ENCODE measurements around the gene CHRD. TPM values are rescaled to one million over a fixed set of nuclear protein-coding genes. Genes with fewer than 3 reads are reported as not detected.

The CHRD gene
- polyA plus RNA-seq, 1 of the 3 experiments (the other 2 are of a cell fraction), result 0.95 TPM

DNA sequence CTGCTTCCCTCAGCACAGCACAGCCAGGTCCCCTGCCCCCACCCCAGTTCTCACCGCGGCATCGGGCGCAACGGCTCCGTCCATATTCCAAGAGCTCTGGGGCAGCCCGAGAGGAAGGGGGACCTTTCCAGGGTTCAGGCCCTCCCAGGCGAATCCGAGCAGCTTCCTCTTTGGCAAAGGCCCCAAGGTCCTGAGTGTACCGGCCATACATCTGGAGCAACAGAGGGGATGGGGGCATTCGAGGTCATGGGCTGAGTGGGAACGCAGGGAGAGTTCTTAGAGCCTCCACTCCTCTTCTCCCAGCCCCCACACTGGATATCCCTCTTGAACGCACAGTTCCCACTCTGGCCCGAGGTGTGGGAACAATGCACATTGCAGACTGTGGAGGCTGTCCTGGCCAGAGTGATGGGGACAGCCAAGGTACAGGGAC is 20.9 kb upstream of the CHRD start:
- DNase-seq, result no peak
- Histone ChIP-seq H3K79me2 (ENCODE audit: insufficient read depth) (peaks cover 25% of the 10 kb centered on the region), H2AFZ (ENCODE audit: low read depth) (no peak overlapping the region), H3K4me1 (ENCODE audit: control insufficient read depth in 1 of 2, insufficient read depth in 2 of 2, low read depth in 1 of 2, low read length in 1 of 2) (peaks cover 4 to 15% of the 10 kb centered on the region in 2 experiments; a peak in 2 of 4 replicates), H3K4me3 (ENCODE audit: low read depth in 2 of 2, low read length in 1 of 2) (no peak overlapping the region), H3K27ac (ENCODE audit: low read depth in 2 of 2, low read length in 1 of 2) (no peak overlapping the region), H4K20me1 (ENCODE audit: insufficient read depth) (0 out of 2 replicates have a peak, but pooled peaks cover 2% of the 10 kb centered on the region), H3K4me2 (no peak overlapping the region), H3K9ac (no peak overlapping the region), H3K27me3 (ENCODE audit: insufficient read depth) (no peaks in the 10 kb centered on the region), H3K36me3 (replicated peaks in 1 of 2; ENCODE audit: control insufficient read depth in 1 of 2, insufficient read depth in 2 of 2, low read length in 1 of 2) (peaks cover 0 to 21% of the 10 kb centered on the region in 2 experiments), H3K9me3 (no peaks in the 10 kb centered on the region), H3K9me2 (no peaks in the 10 kb centered on the region), H3F3A (replicated peaks; ENCODE audit: insufficient read depth) (peaks cover 10% of the 10 kb centered on the region)
- ChIA-PET POLR2A (no interaction called here), CTCF (interaction anchor here (0.8 to 1.4 kb wide), 3 partner anchors 8 to 109 kb away, joined by 3 to 4 read pairs (median 4); partner anchors contain the start of gene EEF1AKMT4)
- 93% methylated on average over 14 of the region's 14 CpGs for WGBS (ENCODE audit: low lambda C conversion rate)
- no peak for TF ChIP-seq FOXM1 (IDR thresholded peaks at IDR 0.05; ENCODE audit: low read depth)
- TF ChIP-seq, protein P1, sequence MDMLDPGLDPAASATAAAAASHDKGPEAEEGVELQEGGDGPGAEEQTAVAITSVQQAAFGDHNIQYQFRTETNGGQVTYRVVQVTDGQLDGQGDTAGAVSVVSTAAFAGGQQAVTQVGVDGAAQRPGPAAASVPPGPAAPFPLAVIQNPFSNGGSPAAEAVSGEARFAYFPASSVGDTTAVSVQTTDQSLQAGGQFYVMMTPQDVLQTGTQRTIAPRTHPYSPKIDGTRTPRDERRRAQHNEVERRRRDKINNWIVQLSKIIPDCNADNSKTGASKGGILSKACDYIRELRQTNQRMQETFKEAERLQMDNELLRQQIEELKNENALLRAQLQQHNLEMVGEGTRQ (IDR thresholded peaks at IDR 0.05; ENCODE audit: borderline replicate concordance, low read depth, low read length), result no peak
- TF ChIP-seq, protein P2, sequence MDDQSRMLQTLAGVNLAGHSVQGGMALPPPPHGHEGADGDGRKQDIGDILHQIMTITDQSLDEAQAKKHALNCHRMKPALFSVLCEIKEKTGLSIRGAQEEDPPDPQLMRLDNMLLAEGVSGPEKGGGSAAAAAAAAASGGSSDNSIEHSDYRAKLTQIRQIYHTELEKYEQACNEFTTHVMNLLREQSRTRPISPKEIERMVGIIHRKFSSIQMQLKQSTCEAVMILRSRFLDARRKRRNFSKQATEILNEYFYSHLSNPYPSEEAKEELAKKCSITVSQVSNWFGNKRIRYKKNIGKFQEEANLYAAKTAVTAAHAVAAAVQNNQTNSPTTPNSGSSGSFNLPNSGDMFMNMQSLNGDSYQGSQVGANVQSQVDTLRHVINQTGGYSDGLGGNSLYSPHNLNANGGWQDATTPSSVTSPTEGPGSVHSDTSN (IDR thresholded peaks at IDR 0.05), result no peak
- no peak for TF ChIP-seq YY1 (IDR thresholded peaks at IDR 0.05; ENCODE audit: low read depth)
- TF ChIP-seq, protein P3, sequence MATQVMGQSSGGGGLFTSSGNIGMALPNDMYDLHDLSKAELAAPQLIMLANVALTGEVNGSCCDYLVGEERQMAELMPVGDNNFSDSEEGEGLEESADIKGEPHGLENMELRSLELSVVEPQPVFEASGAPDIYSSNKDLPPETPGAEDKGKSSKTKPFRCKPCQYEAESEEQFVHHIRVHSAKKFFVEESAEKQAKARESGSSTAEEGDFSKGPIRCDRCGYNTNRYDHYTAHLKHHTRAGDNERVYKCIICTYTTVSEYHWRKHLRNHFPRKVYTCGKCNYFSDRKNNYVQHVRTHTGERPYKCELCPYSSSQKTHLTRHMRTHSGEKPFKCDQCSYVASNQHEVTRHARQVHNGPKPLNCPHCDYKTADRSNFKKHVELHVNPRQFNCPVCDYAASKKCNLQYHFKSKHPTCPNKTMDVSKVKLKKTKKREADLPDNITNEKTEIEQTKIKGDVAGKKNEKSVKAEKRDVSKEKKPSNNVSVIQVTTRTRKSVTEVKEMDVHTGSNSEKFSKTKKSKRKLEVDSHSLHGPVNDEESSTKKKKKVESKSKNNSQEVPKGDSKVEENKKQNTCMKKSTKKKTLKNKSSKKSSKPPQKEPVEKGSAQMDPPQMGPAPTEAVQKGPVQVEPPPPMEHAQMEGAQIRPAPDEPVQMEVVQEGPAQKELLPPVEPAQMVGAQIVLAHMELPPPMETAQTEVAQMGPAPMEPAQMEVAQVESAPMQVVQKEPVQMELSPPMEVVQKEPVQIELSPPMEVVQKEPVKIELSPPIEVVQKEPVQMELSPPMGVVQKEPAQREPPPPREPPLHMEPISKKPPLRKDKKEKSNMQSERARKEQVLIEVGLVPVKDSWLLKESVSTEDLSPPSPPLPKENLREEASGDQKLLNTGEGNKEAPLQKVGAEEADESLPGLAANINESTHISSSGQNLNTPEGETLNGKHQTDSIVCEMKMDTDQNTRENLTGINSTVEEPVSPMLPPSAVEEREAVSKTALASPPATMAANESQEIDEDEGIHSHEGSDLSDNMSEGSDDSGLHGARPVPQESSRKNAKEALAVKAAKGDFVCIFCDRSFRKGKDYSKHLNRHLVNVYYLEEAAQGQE (IDR thresholded peaks at IDR 0.05; ENCODE audit: low read depth, low read length), result no peak
- no peak for TF ChIP-seq MXI1 (IDR thresholded peaks at IDR 0.05; ENCODE audit: low read depth, low read length)
- TF ChIP-seq TCF12 (IDR thresholded peaks at IDR 0.05), result no peak
- no peak for TF ChIP-seq NRF1 (IDR thresholded peaks at IDR 0.05; ENCODE audit: low read depth, low read length)

DNA sequence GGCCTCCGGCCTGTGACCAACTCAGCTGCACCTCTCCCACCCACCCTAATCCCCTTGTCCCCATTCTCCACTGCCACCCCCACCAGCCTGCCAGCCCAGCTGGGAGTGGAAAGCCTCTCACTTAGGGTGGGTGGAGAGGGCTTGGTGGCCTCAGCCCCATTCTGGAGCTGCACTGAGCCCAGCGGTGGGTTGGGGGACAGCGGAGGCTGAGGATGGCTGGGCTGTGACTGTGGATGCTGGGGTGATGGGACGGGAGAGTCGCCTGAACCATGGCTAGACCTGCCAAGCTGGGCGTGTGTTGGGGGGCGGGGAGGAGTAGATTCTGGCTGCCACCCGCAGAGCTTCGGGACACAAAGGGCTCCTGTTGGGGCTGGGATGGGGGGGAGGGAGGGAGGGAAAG is 20.2 kb upstream of the CHRD start:
- DNase-seq, result no peak
- TF ChIP-seq JUND (IDR thresholded peaks at IDR 0.05) (no peak), ELF1 (IDR thresholded peaks at IDR 0.05) (no peak), RCOR1 (IDR thresholded peaks at IDR 0.05; ENCODE audit: low read length) (no peak), POLR2AphosphoS5 (IDR thresholded peaks at IDR 0.05; ENCODE audit: low read depth, low read length) (no peak), YY1 (IDR thresholded peaks at IDR 0.05; ENCODE audit: low read depth) (no peak), SIN3A (IDR thresholded peaks at IDR 0.05; ENCODE audit: borderline replicate concordance, low read depth, low read length) (no peak), GABPA (IDR thresholded peaks at IDR 0.05; ENCODE audit: low read depth) (no peak), FOXJ3 (CRISPR knock-in tag; IDR thresholded peaks at IDR 0.05) (no peak), NFIC (IDR thresholded peaks at IDR 0.05; ENCODE audit: borderline replicate concordance) (no peak), TCF12 (IDR thresholded peaks at IDR 0.05) (no peak), TEAD4 (IDR thresholded peaks at IDR 0.05; ENCODE audit: borderline replicate concordance, insufficient read depth) (no peak)
- TF ChIP-seq, protein P2 (IDR thresholded peaks at IDR 0.05), result no peak
- TF ChIP-seq, protein P4, sequence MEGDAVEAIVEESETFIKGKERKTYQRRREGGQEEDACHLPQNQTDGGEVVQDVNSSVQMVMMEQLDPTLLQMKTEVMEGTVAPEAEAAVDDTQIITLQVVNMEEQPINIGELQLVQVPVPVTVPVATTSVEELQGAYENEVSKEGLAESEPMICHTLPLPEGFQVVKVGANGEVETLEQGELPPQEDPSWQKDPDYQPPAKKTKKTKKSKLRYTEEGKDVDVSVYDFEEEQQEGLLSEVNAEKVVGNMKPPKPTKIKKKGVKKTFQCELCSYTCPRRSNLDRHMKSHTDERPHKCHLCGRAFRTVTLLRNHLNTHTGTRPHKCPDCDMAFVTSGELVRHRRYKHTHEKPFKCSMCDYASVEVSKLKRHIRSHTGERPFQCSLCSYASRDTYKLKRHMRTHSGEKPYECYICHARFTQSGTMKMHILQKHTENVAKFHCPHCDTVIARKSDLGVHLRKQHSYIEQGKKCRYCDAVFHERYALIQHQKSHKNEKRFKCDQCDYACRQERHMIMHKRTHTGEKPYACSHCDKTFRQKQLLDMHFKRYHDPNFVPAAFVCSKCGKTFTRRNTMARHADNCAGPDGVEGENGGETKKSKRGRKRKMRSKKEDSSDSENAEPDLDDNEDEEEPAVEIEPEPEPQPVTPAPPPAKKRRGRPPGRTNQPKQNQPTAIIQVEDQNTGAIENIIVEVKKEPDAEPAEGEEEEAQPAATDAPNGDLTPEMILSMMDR (IDR thresholded peaks at IDR 0.05), result no peak
- TF ChIP-seq, protein P5, sequence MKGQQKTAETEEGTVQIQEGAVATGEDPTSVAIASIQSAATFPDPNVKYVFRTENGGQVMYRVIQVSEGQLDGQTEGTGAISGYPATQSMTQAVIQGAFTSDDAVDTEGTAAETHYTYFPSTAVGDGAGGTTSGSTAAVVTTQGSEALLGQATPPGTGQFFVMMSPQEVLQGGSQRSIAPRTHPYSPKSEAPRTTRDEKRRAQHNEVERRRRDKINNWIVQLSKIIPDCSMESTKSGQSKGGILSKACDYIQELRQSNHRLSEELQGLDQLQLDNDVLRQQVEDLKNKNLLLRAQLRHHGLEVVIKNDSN (IDR thresholded peaks at IDR 0.05; ENCODE audit: borderline replicate concordance, low read depth), result no peak

More for the DNA sequence above, 20.2 kb upstream of the CHRD start:
- Histone ChIP-seq H3K4me1 (ENCODE audit: control insufficient read depth in 1 of 2, insufficient read depth in 2 of 2, low read depth in 1 of 2, low read length in 1 of 2) (peaks cover 10 to 18% of the 10 kb centered on the region in 2 experiments; a peak in 2 of 4 replicates), H3K27me3 (ENCODE audit: insufficient read depth) (no peaks in the 10 kb centered on the region), H3F3A (replicated peaks; ENCODE audit: insufficient read depth) (peaks cover 10% of the 10 kb centered on the region), H3K9me2 (no peaks in the 10 kb centered on the region), H2AFZ (ENCODE audit: low read depth) (no peak overlapping the region), H4K20me1 (ENCODE audit: insufficient read depth) (peaks cover 9% of the 10 kb centered on the region; the same call in 1 of the 2 replicates), H3K36me3 (replicated peaks in 1 of 2; ENCODE audit: control insufficient read depth in 1 of 2, insufficient read depth in 2 of 2, low read length in 1 of 2) (peaks cover 6 to 21% of the 10 kb centered on the region in 2 experiments), H3K4me3 (ENCODE audit: low read depth in 2 of 2, low read length in 1 of 2) (no peak overlapping the region), H3K9ac (no peak overlapping the region), H3K79me2 (ENCODE audit: insufficient read depth) (peaks cover 31% of the 10 kb centered on the region), H3K27ac (ENCODE audit: low read depth in 2 of 2, low read length in 1 of 2) (no peak overlapping the region), H3K4me2 (no peak overlapping the region), H3K9me3 (no peaks in the 10 kb centered on the region)
- POLR2A ChIA-PET, result interaction anchor here (1.1 kb wide), 1 partner anchor 22 kb away, joined by 3 read pairs; the partner anchor contains the start of gene FAM131A
- WGBS (ENCODE audit: low lambda C conversion rate), result 94% methylated on average over 9 of the region's 9 CpGs
- CTCF ChIA-PET, result interaction anchor here (0.8 to 1.5 kb wide), 8 partner anchors 9 to 184 kb away, joined by 3 to 6 read pairs (median 4); partner anchors contain the start of gene EEF1AKMT4
